ENCODE measurements around the gene ATOSB.

The ATOSB gene

GRCh38 chr9:35112257-35113020 is 3.2 kb downstream of the ATOSB start:
- DNase-seq: no peak

DNA sequence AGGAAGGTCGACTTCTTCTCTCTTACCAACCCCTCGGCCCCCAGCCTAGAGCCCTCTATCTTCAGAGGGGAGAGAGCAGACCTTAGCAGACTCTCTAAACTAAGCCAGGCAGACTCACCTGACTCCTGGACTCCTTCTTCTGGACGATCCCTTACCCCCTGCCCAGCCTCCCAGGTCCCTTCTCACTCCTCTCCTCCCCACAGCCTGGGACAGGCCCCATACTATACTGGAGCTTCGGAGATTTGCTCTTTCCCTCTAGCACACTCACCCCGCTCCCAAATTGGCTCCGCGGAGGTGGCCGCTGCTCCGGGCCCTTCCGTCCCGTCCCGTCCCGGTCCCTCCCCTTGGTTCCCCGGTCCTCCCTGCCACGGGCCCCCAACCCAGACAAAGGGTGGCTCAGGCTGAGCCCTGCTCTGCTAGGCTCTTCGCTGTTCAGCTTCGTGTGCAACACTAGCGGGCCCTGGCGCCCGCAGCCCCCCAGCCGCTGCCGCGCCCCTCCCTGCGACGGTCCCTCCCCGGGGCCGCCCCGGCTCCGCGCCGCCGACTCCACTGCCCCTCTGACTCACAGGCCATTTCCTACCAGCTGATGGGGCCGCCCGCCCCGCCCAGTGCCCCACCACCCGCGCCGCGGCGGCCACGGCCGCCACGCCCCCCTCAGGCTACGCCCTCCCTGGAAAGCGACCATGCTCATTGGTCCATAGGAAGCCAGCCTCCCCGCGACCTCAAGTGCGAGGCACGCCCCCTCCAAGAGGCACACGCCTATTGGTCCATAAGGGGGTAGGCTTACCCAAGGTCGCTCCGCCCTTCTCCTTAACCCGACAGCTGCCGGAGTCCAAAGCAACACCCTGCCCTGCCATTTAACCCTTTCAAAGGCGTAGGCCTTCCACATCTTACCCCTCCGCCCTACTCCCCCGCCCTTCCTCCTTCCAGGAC is 4.4 kb downstream of the ATOSB start:
- peak; percentile 90 to 99 (median 95) for DNase-seq

DNA sequence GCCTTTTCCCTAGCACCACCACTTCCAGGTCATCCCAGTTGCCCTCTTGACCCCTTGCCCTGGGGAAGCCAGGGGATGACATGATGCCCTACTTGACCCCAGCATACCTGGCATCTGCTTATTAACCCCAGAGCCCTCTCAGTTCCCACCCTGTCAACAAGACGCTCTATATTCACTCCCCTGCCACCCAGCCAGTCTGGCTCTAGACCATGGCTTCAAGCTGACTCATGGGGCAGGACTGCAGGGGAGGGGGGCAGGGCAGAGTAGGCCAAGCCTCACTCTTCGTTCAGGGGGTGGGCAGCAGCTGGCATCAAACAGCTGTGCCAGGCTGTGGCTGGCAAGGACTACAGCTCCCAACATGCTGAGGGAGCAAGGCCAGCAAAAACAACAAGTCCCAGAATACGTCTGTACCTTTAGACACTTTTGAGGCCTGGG is 5.3 kb downstream of the ATOSB start:
- peak in 1 of 5 experiments; percentile 11 for DNase-seq

DNA sequence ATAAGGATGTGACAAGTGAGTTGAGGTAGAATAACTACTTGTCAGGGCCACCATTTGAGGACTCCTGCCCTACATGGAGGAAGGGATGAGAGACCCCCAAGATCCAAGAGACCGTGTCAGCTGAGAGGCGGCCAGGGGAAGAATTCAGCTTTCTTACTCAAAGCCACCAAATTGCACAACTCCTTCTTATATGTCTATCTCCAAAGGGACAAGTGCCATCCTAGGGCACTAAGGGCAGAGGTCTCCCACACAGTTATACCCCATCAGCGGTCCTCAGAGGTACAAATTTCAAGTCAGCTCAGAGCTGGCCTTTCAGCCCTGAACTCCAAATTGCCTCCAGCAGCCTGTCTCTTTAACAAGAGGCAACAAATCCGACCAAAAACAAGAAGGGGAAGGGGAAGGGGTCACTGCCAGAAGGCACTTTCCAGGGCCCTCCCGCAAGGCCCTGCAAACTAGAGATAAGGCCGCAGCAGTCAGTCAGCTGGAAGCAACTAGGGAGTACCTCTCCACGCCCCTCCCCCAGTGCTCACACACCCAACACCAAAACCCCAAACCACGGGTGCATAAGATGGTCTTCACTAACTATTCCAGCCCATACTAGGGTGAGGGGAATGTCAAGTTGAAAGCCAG is 6.6 kb downstream of the ATOSB start:
- no peak for DNase-seq

DNA sequence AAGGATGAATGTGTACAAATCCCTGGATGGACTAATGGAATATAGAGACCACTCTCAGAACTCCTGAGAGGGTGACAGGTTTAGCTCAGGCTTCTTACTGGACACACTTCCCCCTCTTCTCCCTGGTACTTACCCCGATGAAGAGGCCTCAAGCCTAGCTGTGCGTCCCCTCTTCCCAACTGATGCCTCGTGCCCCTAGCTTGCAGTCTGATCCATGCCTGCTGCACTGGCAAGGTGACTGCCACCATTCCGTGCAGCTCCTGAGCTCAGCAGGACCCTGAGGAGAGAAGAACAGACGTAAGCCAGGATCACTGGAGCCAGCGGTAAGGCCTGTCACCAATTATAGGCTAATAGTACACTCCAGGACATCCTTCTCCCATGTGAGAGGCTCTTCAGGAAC is 7.2 kb downstream of the ATOSB start:
- no peak for DNase-seq

GRCh38 chr9:35107297-35108290 is 8.1 kb downstream of the ATOSB start:
- DNase-seq: no peak

GRCh38 chr9:35106343-35106730 is 9.3 kb downstream of the ATOSB start:
- no peak for DNase-seq

GRCh38 chr9:35105571-35106342 is 9.9 kb downstream of the ATOSB start:
- DNase-seq: no peak

- no peak for DNase-seq
Observed at GRCh38 chr9:35105126-35105525, 10.5 kb downstream of the ATOSB start.

DNA sequence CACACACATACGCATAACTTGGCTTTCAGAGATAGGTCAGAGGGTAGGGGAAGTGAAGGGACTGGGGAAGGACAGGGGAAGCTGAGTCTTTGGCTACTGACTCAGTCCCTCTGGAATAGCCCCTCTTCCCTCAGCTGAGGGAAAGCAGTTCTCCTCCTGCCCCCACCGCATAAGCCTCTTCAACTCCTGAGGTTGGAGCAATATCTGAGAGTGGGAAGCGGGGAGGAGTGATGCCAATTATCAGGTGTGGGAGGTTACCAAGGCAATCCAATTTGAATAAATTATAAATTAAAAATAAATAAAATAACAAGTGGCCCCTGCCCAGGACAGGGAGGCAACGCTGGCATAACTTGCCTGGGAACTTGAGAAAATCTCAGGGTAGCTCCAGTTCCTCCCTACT is 11.1 kb downstream of the ATOSB start:
- DNase-seq: no peak

- DNase-seq: no peak
Observed at GRCh38 chr9:35103660-35104191, 11.9 kb downstream of the ATOSB start.

DNA sequence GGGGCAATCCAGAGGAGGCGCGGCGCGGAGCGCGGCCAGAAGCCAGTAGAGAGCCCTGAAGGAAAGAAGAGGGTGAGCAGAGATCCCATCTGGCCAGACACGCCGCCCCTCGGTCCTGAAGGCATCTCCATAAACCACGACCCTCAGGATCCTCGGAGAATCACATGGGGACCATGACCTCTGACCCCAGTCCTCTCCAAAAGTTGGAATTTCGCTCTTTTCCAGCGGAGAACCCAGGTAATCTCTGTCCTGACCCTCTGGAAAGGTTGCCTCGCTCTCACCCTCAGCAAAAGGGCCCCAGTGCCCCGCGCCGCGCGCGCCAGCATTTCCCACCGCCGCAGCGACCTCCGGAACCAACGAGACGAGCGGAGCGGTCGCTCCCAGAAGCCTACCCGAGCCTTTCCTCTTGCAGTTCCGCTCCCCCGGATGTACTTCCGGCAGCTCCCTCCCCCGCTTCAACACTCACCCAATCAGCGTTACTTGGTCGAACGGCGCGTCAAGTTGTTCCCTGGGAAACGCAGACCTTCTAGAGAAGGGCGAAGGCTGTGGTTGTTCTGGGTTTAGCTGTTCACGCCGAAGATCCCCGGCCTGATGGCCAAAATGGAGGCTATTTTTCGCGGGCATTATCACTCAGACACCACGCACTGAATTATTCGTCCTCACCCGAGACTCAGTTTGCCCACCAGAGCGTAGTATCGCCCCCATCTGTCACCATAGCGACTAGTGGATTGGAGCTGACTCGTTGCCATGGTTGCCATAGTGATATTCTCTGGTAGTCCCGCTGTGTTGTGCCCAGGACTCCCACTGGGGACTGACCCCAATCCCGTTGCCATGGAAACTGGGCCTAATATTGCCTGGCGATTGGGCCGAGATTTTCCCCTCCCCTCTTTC is 12.6 kb downstream of the ATOSB start, which contains the start of gene STOML2:
TSS of gene STOML2 (minus strand) at position 363 of the 891 bp plus-strand sequence. CDS start at position 326, 37 bp downstream.
- peak; percentile 74 to 97 (median 89) for DNase-seq

DNA sequence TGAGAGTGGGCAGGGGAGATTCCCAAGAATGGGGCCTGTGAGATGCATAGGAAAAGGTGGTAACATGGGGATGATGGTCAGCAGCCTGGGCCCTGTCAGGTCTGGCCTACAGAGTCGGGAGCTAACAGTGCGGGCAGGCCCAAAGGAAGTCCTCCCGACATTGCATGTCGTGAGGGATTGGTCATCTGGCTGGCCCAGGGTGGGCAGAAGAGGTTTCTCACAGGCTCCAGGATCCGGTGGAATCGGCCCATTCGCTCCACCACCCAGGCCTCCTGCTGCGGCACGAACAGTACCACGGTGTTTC is 13.2 kb downstream of the ATOSB start:
- no peak for DNase-seq

DNA sequence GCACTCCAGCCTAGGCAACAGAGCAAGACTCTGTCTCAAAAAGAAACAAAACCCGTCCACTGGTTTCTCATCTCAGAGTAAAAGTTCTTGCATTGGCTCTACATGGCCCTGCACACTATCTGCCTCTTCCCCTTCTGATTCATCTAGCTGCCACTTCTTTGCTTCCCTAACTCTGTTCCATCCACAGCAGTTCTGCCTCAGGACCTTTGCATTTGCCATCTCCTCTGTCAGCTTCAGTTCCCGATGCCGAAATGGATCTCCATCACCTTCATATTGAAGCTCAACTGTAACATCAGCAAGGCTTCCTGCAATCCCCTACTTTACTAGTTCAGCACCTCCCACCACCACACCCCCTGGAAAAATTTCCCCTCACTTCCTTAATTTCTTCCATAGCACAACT is 18.1 kb downstream of the ATOSB start:
- DNase-seq: no peak

DNA sequence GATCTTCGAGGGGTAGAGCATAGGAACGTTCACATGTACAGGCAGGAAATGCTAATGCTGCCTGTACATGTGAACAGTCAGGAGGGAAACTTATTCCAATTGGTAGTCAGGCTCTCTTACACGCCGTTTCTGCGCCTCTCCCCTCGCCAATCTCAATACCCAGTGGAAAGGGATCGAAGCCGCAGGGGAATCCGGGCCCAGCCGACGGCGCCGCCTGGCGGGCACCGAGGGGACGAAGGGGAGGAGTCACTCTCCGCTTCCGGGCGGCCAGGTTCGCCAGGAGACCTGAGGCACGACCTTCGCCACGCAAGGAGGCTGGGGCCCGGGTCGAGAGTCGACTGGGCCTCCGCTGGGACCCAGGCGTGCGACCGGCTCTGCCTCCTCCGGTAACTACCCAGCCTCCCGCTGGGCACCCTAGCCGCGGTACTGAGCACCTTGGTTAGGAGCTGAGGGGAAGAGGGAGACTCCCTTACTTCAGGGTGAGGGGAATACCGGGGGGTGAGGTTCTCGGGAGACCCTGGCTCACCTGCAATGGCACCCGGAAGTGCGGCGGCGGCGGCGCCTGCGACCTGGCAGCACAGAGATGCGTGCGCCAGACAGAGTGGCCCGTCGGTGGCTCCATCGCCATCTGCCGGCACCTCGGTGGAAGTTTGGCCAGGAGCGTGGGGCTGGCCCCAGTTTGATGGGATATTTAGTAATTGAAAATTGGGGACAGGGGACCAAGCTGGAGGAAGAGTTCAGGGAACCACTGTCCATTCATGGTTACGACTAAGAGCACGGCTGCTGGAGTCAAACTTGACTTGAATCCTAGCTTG is 19.4 kb downstream of the ATOSB start, which contains the start of gene PIGO:
TSS of gene PIGO (minus strand) at position 557 of the 815 bp plus-strand sequence. CDS start 1,026 bp downstream, outside the sequence.
- DNase-seq: peak; percentile 77 to 95 (median 84)

- no peak for DNase-seq
Observed at GRCh38 chr9:35091536-35091935, 24.1 kb downstream of the ATOSB start.

DNA sequence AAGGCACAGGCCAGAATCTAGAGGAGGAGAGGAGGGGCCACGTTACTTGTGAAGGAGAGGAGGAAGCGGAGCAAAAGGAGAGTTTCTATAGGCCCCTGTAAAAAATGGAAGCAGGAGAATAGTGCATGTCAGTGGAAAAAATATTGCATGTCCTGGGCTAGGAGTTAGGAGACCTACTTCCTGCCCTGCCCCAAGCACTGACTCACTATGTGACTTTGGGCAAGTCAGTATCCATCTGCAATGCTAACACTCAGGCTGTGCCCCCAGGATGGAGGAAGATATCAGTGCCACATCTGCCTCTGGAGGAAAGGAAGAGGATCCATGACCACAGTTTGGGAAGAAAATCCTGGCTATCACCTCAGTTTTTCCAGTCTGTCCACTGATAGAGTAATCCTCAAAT is 26.2 kb downstream of the ATOSB start:
- DNase-seq: no peak

GRCh38 chr9:35085078-35085477 is 30.6 kb downstream of the ATOSB start:
- DNase-seq: no peak
